Natural killer cell (primary cell): ENCODE measurements around the gene PITPNC1. TPM values are rescaled to one million over a fixed set of nuclear protein-coding genes. Genes with fewer than 3 reads are reported as not detected.
A peak's percentile ranks its signal among the peaks of the same experiment; 100 is the strongest.

ENCODE experiments used
- ATAC-seq, 3 donors: fragments of 150-1000 bp in 2 of 3; fragments of 200-7000 bp in 1 of 3; cut with Tn5 transposase; 1 replicate in 1 of 3; 2 replicates in 2 of 3; pipeline ENCODE4 v1.10.0; 2021; ENCODE audit warnings: mild to moderate bottlenecking in 2 of 3, moderate library complexity in 2 of 3
- DNase-seq, 2 donors: peaks; one replicate each; pipeline versions ENCODE4 v3.0.0 to v3.0.0-alpha.2; 2013 to 2021; ENCODE audit warnings: mixed read lengths in 1 of 2
- H3K27ac ChIP-seq: one replicate; pipeline ENCODE4 v1.5.1; 2013; ENCODE audit warnings: mild to moderate bottlenecking, low read length
- H3K27me3 ChIP-seq: one replicate; pipeline ENCODE4 v1.6.1; 2013; ENCODE audit warnings: low read length; ENCODE audit not compliant: control insufficient read depth, insufficient read depth
- H3K36me3 ChIP-seq: one replicate; pipeline ENCODE4 v1.6.1; 2013; ENCODE audit warnings: low read length; ENCODE audit not compliant: control insufficient read depth, insufficient read depth
- H3K4me1 ChIP-seq: one replicate; pipeline ENCODE4 v1.6.1; 2013; ENCODE audit warnings: low read length; ENCODE audit not compliant: control insufficient read depth, insufficient read depth
- H3K4me3 ChIP-seq: one replicate; pipeline ENCODE4 v1.5.1; 2013; ENCODE audit warnings: low read length
- H3K9me3 ChIP-seq: one replicate; pipeline ENCODE4 v1.6.1; 2013; ENCODE audit warnings: low read length; ENCODE audit not compliant: control insufficient read depth, insufficient read depth
- H3K27ac Mint-ChIP-seq, 2 donors: one replicate each; pipeline ENCODE4 v1.8.0; 2022; ENCODE audit warnings: mild to moderate bottlenecking in 2 of 2, mixed read lengths in 2 of 2, moderate library complexity in 1 of 2
- H3K27me3 Mint-ChIP-seq, 2 donors: one replicate each; pipeline ENCODE4 v1.8.0; 2022; ENCODE audit warnings: low read depth in 2 of 2, mixed read lengths in 2 of 2
- H3K36me3 Mint-ChIP-seq: one replicate; pipeline ENCODE4 v1.8.0; 2022; ENCODE audit warnings: mixed read lengths
- H3K4me1 Mint-ChIP-seq, 2 donors: one replicate each; pipeline ENCODE4 v1.8.0; 2022; ENCODE audit warnings: mixed read lengths in 2 of 2
- H3K4me3 Mint-ChIP-seq: one replicate; pipeline ENCODE4 v1.8.0; 2022; ENCODE audit warnings: mild to moderate bottlenecking, moderate library complexity, mixed read lengths
- H3K9me3 Mint-ChIP-seq, 2 donors: one replicate each; pipeline ENCODE4 v1.8.0; 2022; ENCODE audit warnings: mixed read lengths in 2 of 2
- WGBS: methylation state at CpG from one replicate; pipeline ENCODE4 v1.1.7; 2013; ENCODE audit warnings: missing lambda C conversion rate; ENCODE audit not compliant: insufficient coverage; 5-methylcytosine and 5-hydroxymethylcytosine counted together
- intact Hi-C: fragments of 100-400 bp; cut with micrococcal nuclease; formaldehyde crosslinking; loops from one replicate; pipeline ENCODE4 v1.14.2; 2022
- total RNA-seq, 4 donors: library from RNA; stranded (reverse); fragments of 120-200 nt in 1 of 4; gene quantifications; one replicate each; pipeline versions ENCODE4 v1.2.3 to v1.2.4, GENCODE V29; 2013 to 2022
- TF ChIP-seq, protein P1 (sequence below): fragments of 200-600 bp; IDR thresholded peaks from one replicate; pipeline ENCODE4 v1.8.0; 2022; ENCODE audit warnings: antibody characterized with exemption

The PITPNC1 gene
- total RNA-seq, 3 donors from 2014 or later (not counting 1 experiment from before 2014, with no cell fraction given) = 150 to 185 (median 169) TPM

DNA sequence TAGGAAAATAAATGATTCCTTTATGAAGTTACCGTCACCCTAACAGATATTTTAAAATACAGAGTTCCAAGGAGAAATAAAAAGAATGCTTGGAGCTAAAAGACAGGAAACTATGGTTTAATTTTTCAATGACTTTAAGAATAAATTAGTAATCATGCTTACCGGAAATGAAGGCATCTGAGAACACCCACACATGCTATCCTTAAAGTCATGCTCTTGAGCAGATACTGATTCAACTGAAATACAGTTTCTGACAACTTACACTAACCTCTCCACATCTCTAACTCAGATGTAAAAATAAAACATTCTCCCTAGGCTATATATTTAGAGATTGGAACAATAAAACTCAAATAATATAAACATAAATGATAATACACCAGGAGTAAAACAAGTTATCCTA lies 18.5 kb upstream of the PITPNC1 start:
- TF ChIP-seq, protein P1, sequence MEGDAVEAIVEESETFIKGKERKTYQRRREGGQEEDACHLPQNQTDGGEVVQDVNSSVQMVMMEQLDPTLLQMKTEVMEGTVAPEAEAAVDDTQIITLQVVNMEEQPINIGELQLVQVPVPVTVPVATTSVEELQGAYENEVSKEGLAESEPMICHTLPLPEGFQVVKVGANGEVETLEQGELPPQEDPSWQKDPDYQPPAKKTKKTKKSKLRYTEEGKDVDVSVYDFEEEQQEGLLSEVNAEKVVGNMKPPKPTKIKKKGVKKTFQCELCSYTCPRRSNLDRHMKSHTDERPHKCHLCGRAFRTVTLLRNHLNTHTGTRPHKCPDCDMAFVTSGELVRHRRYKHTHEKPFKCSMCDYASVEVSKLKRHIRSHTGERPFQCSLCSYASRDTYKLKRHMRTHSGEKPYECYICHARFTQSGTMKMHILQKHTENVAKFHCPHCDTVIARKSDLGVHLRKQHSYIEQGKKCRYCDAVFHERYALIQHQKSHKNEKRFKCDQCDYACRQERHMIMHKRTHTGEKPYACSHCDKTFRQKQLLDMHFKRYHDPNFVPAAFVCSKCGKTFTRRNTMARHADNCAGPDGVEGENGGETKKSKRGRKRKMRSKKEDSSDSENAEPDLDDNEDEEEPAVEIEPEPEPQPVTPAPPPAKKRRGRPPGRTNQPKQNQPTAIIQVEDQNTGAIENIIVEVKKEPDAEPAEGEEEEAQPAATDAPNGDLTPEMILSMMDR = no peak
- Histone ChIP-seq H3K36me3 (peaks cover 36% of the 10 kb centered on the region), H3K27ac (no peak overlapping the region), H3K4me3 (no peak overlapping the region), H3K27me3 (no peaks in the 10 kb centered on the region), H3K9me3 (no peaks in the 10 kb centered on the region), H3K4me1 (peaks cover 10% of the 10 kb centered on the region)
- intact Hi-C loops = no loop called here
- peaks cover 10% of the 10 kb centered on the region for H3K36me3 Mint-ChIP-seq
- peaks cover 31 to 33% of the 10 kb centered on the region in 2 donors for H3K4me1 Mint-ChIP-seq
- ATAC-seq = peak in 1 of 3 donors; percentile 11
- 38% methylated on average over 1 of the region's 2 CpGs for WGBS
- H3K9me3 Mint-ChIP-seq = no peaks in the 10 kb centered on the region
- H3K27me3 Mint-ChIP-seq = no peaks in the 10 kb centered on the region
- H3K27ac Mint-ChIP-seq = peak overlapping the region in 1 of 2 donors; percentile 62
- peak in 1 of 2 donors; percentile 33 for DNase-seq
- peak overlapping the region; percentile 25 for H3K4me3 Mint-ChIP-seq

DNA sequence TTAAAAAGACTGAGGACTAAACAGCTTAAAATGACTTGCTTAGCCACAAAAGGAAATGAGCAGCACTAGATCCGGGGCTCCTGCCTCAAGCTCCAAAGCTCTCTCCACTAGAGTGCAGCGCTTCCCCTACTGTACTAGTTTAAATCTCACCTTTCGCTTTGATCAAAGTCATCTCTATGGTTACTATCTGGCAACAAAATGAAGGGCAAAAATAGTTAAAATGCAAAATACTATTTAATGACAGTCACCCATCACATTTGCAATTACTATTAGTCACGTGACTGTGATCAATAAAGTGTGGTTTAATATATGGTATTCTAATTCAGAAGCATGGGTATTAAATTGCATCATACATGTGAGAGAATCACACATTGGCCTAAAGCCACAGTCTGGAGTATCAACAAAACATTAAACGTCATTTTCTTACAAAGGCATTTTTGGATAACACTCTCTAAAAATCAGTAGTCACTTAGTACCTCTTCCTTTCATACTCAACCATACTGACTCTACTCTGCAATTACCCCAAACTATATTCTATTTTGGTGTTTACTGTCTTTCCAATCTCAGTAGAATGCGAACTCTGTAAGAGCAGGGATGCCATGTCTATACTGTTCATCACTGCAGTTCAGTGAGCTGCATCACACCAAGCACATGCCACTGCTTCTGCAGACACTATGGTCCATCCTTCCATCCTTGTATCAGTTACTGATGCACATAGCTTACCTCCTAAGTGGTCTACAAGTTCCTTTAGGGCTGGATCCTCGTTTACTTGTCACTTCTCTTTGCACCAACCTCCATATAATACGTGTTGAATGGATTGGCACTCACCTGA lies 16.9 kb upstream of the PITPNC1 start:
- WGBS = 41% methylated on average over 7 of the region's 8 CpGs
- H3K36me3 Mint-ChIP-seq = peaks cover 10% of the 10 kb centered on the region
- peaks cover 44 to 46% of the 10 kb centered on the region in 2 donors for H3K4me1 Mint-ChIP-seq
- DNase-seq (peak in 1 of 2 donors; percentile 81), ATAC-seq (peak; percentile 75 to 81 (median 79))
- no peaks in the 10 kb centered on the region for H3K9me3 Mint-ChIP-seq
- peak overlapping the region; percentile 43 for H3K4me3 Mint-ChIP-seq
- H3K27me3 ChIP-seq = no peaks in the 10 kb centered on the region
- peaks cover 16% of the 10 kb centered on the region for H3K4me1 ChIP-seq
- TF ChIP-seq, protein P1 = no peak
- H3K4me3 ChIP-seq = no peak overlapping the region
- no peak overlapping the region for H3K27ac ChIP-seq
- H3K27me3 Mint-ChIP-seq = no peaks in the 10 kb centered on the region
- intact Hi-C loops = loop anchor here (10.0 kb wide), 1 partner anchor 115 kb away; the partner anchor contains the start of gene HELZ
- H3K27ac Mint-ChIP-seq = peak overlapping the region; percentile 55 to 80
- no peaks in the 10 kb centered on the region for H3K9me3 ChIP-seq
- peaks cover 24% of the 10 kb centered on the region for H3K36me3 ChIP-seq

DNA sequence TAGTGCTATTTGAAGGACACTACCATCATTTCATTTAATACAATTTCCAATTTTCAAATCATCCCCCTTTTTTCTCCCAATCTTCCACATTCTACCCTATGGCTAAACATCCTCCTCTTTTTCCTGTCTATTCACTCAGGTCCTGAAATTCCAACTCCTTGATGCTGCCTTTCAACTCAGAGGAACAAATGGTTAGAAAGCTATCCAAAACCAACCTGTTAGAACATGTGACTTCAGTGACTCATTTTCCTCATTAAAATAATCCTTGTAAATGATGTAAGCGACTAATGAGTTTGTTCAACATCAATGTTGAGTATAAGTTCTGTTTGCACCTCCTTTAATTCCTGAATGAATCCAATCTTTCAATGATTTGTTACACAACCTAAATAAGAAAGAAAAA lies 16.2 kb upstream of the PITPNC1 start:
- H3K36me3 ChIP-seq = peaks cover 18% of the 10 kb centered on the region
- ATAC-seq (no peak), DNase-seq (no peak)
- peaks cover 3% of the 10 kb centered on the region for H3K36me3 Mint-ChIP-seq
- H3K4me3 Mint-ChIP-seq = no peak overlapping the region
- WGBS = 100% methylated on average over 1 of the region's 1 CpG
- TF ChIP-seq, protein P1 = no peak
- H3K27me3 ChIP-seq = no peaks in the 10 kb centered on the region
- no peaks in the 10 kb centered on the region for H3K9me3 Mint-ChIP-seq
- no peak overlapping the region for H3K4me3 ChIP-seq
- intact Hi-C loops = loop anchor here (10.0 kb wide), 1 partner anchor 116 kb away; the partner anchor contains the start of gene HELZ
- H3K4me1 Mint-ChIP-seq = peaks cover 52 to 53% of the 10 kb centered on the region in 2 donors
- no peaks in the 10 kb centered on the region for H3K9me3 ChIP-seq
- peak overlapping the region; percentile 55 to 80 for H3K27ac Mint-ChIP-seq
- H3K27me3 Mint-ChIP-seq = no peaks in the 10 kb centered on the region
- H3K4me1 ChIP-seq = peaks cover 19% of the 10 kb centered on the region
- no peak overlapping the region for H3K27ac ChIP-seq
